ENCODE measurements around the gene TLR5.

Gene TLR5

GRCh38 chr1:223183268-223183862 is 40.3 kb upstream of the TLR5 start:
- TF ChIP-seq CTCF (conservative IDR thresholded peaks at IDR 0.05; ENCODE audit: low read depth, low read length), result no peak
- no peak for DNase-seq (ENCODE audit: low read depth)
- H3K4me3 ChIP-seq (ENCODE audit: low read length), result no peak overlapping the region

DNA sequence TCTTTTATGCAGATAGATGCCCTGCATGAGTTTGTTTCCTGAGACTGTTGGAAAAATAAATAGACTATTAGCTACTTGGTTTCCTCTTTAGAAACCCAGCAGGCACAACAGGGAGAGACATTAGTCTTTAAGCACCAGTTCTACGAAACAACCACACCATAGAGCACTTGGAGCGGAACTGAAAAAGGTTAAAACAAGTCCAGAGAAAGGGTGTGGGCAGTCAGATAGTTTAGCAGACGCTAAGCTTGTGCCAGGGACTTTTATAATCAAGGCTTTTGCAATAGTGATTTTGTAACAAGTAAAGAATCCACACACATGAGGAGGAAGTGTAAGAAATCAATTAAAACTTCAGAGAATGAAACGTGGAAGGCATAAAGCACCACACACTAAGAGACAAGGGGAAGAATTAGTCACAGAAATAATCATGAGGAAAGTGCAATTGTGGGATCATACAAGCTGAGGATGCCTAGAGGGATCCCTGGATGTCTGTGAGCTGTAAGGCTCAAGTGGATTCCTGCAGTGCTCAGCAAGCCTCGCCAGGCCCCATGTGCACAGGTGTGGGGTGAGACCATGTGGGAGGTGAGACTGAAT is 37.8 kb upstream of the TLR5 start:
- no peak overlapping the region for H3K4me3 ChIP-seq (ENCODE audit: low read length)
- TF ChIP-seq CTCF (conservative IDR thresholded peaks at IDR 0.05; ENCODE audit: low read depth, low read length), result no peak
- DNase-seq (ENCODE audit: low read depth), result no peak

GRCh38 chr1:223179786-223180185 is 36.7 kb upstream of the TLR5 start:
- no peak for DNase-seq (ENCODE audit: low read depth)
- TF ChIP-seq CTCF (conservative IDR thresholded peaks at IDR 0.05; ENCODE audit: low read depth, low read length), result no peak
- no peak overlapping the region for H3K4me3 ChIP-seq (ENCODE audit: low read length)

DNA sequence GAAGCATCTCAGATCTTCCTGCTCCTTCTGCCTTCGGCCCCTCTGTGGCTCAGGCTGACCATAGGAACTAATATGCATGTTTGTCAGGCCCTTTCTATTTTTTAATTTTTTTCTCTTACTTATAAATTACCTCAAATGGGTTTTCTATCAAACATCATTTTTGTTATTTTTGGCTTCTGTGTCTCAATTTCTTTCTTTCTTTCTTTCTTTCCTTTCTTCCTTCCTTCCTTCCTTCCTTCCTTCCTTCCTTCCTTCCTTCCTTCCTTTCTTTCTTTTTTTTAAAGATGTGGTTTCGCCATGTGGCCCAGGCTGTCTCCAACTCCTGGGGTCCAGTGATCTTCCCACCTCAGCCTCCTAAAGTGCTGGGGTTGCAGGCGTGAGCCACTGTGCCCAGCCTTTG is 36.2 kb upstream of the TLR5 start:
- no peak for TF ChIP-seq CTCF (conservative IDR thresholded peaks at IDR 0.05; ENCODE audit: low read depth, low read length)
- DNase-seq (ENCODE audit: low read depth), result no peak
- H3K4me3 ChIP-seq (ENCODE audit: low read length), result no peak overlapping the region

DNA sequence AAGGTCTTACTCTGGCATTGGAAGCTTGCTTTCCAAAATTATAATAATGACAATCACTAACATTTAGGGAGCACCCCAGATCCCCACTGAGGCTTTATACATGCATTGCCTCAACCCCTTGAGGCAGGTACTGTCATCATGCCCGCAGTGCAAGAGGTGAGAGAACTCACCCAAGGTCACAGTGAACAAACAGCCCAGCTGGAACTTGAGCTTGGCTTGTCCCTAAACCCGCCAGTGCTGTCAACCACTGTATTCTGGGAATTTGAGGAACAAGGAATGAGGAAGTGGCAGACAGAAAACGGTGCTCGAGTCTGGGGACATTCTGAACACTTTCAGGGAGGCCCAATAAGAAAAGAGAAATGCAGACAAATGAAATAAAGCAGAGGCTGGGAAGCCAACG is 34.6 kb upstream of the TLR5 start:
- H3K4me3 ChIP-seq (ENCODE audit: low read length), result no peak overlapping the region
- TF ChIP-seq CTCF (conservative IDR thresholded peaks at IDR 0.05; ENCODE audit: low read depth, low read length), result no peak
- no peak for DNase-seq (ENCODE audit: low read depth)

GRCh38 chr1:223176437-223176836 is 33.4 kb upstream of the TLR5 start:
- no peak for TF ChIP-seq CTCF (conservative IDR thresholded peaks at IDR 0.05; ENCODE audit: low read depth, low read length)

DNA sequence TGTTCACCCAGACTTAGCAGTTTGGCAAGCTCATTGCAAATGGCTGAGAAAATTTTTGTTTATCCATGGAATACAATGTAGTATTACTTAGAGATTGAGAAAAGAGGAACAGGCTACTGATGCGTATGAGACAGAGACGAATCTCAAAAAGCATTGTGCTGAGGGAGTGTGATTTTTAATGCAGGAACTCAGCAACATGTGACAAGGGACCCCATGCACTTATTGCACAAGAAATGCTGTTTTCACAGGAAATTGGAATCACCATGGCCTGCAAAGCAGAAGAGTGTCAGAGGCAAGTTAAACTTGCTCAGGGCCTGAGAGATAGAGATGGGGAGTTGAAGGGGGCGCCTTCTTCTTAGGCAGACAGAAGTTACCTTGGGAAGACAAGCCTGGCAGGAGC is 32.6 kb upstream of the TLR5 start:
- H3K4me3 ChIP-seq (ENCODE audit: low read length), result no peak overlapping the region
- no peak for DNase-seq (ENCODE audit: low read depth)
- TF ChIP-seq CTCF (conservative IDR thresholded peaks at IDR 0.05; ENCODE audit: low read depth, low read length), result no peak

More at GRCh38 chr1:223176437-223176836, 33.4 kb upstream of the TLR5 start:
- DNase-seq (ENCODE audit: low read depth), result no peak
- H3K4me3 ChIP-seq (ENCODE audit: low read length), result no peak overlapping the region

Data from retinal pigment epithelial cell (primary cell).